Prostate gland (tissue), 2 donors: ENCODE data around the gene OTULIN.

Source experiments
- POLR2A ChIP-seq: fragments of 450-650 bp; IDR thresholded peaks from one replicate; pipeline ENCODE4 v1.6.1; 2016; ENCODE audit warnings: antibody characterized with exemption, mild to moderate bottlenecking
- POLR2AphosphoS5 ChIP-seq: sonication (generic); formaldehyde crosslinking; IDR thresholded peaks from one replicate; pipeline ENCODE4 v1.6.1; 2017; ENCODE audit warnings: antibody characterized with exemption
- TF ChIP-seq, protein P1 (sequence below), 4 experiments: fragments of 200-600 bp in 2 of 4; fragments of 450-650 bp in 2 of 4; sonication (generic) in 2 of 4; IDR thresholded peaks; 1 replicate in 3 of 4; 2 replicates in 1 of 4; pipeline ENCODE4 v1.5.1; 2016 to 2019; ENCODE audit warnings: antibody characterized with exemption in 4 of 4, mild to moderate bottlenecking in 2 of 4, moderate library complexity in 2 of 4

DNA sequence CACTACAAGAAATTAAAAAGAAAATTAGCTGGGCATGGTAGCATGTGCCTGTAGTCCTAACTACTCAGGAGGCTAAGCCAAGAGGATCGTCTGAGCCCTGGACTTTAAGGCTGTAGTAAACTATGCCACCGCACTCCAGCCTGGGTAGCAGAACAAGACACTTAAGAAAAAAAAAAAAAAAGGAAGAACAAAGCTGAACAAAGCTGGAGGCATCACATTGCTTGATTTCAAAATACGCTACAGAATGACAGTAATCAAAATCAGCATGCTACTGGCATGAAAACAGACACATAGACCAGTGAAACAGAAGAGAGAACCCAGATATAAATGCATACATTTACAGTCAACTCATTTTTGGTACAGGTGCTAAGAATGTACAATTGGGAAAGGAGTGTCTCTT lies 14.5 kb upstream of the OTULIN start:
- TF ChIP-seq, protein P1, sequence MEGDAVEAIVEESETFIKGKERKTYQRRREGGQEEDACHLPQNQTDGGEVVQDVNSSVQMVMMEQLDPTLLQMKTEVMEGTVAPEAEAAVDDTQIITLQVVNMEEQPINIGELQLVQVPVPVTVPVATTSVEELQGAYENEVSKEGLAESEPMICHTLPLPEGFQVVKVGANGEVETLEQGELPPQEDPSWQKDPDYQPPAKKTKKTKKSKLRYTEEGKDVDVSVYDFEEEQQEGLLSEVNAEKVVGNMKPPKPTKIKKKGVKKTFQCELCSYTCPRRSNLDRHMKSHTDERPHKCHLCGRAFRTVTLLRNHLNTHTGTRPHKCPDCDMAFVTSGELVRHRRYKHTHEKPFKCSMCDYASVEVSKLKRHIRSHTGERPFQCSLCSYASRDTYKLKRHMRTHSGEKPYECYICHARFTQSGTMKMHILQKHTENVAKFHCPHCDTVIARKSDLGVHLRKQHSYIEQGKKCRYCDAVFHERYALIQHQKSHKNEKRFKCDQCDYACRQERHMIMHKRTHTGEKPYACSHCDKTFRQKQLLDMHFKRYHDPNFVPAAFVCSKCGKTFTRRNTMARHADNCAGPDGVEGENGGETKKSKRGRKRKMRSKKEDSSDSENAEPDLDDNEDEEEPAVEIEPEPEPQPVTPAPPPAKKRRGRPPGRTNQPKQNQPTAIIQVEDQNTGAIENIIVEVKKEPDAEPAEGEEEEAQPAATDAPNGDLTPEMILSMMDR (IDR thresholded peaks at IDR 0.05): no peak
- TF ChIP-seq POLR2A (no peak), POLR2AphosphoS5 (no peak)
